Muscle layer of colon (tissue), 2 donors: ENCODE results near the gene EDN1.

ENCODE experiments used
- H3K27ac ChIP-seq: one replicate; pipeline ENCODE4 v1.7.0; 2013; ENCODE audit warnings: low read depth, mild to moderate bottlenecking, low read length, moderate library complexity
- H3K27me3 ChIP-seq, 2 donors: one replicate each; pipeline ENCODE4 v1.7.0; 2013; ENCODE audit warnings: low read length in 2 of 2, mild to moderate bottlenecking in 2 of 2; ENCODE audit not compliant: insufficient read depth in 2 of 2, control insufficient read depth in 1 of 2
- H3K36me3 ChIP-seq: one replicate; pipeline ENCODE4 v1.7.0; 2013; ENCODE audit warnings: mild to moderate bottlenecking, low read length; ENCODE audit not compliant: insufficient read depth
- H3K4me1 ChIP-seq: one replicate; pipeline ENCODE4 v1.7.0; 2013; ENCODE audit warnings: mild to moderate bottlenecking, low read length; ENCODE audit not compliant: insufficient read depth
- H3K4me3 ChIP-seq, 2 donors: one replicate each; pipeline ENCODE4 v1.7.0; 2013; ENCODE audit warnings: low read length in 2 of 2, low read depth in 1 of 2, mild to moderate bottlenecking in 1 of 2, moderate library complexity in 1 of 2
- H3K9ac ChIP-seq: one replicate; pipeline ENCODE4 v1.7.0; 2013; ENCODE audit warnings: low read length
- H3K9me3 ChIP-seq: one replicate; pipeline ENCODE4 v1.7.0; 2013; ENCODE audit warnings: mild to moderate bottlenecking, low read length
- donor health status: abdominal sarcoma.
- donor health status: Adenocarcinoma of cecum.

EDN1 gene

GRCh38 chr6:12288914-12289313 lies 1.2 kb upstream of the EDN1 start:
- Histone ChIP-seq H3K4me3 (no peak overlapping the region), H3K27ac (no peak overlapping the region), H3K9ac (no peak overlapping the region), H3K9me3 (no peaks in the 10 kb centered on the region), H3K36me3 (no peaks in the 10 kb centered on the region), H3K4me1 (peaks cover 10% of the 10 kb centered on the region), H3K27me3 (peaks cover 0 to 6% of the 10 kb centered on the region in 2 donors)

- H3K4me1 ChIP-seq, result peaks cover 10% of the 10 kb centered on the region
- peaks cover 0 to 6% of the 10 kb centered on the region in 2 donors for H3K27me3 ChIP-seq
- H3K4me3 ChIP-seq, result peak overlapping the region; percentile 46 to 76
- H3K9me3 ChIP-seq, result no peaks in the 10 kb centered on the region
- H3K27ac ChIP-seq, result peak overlapping the region; percentile 5
- no peaks in the 10 kb centered on the region for H3K36me3 ChIP-seq
- H3K9ac ChIP-seq, result no peak overlapping the region
Observed at GRCh38 chr6:12289365-12289919, 719 bp upstream of the EDN1 start.

- Histone ChIP-seq H3K36me3 (no peaks in the 10 kb centered on the region), H3K9me3 (no peaks in the 10 kb centered on the region), H3K4me3 (peak overlapping the region in 1 of 2 donors; percentile 20), H3K9ac (no peak overlapping the region), H3K27me3 (peaks cover 0 to 6% of the 10 kb centered on the region in 2 donors), H3K4me1 (peaks cover 15% of the 10 kb centered on the region), H3K27ac (no peak overlapping the region)
Observed at GRCh38 chr6:12291071-12291838, 1.1 kb downstream of the EDN1 start.

- H3K27me3 ChIP-seq, result peaks cover 0 to 6% of the 10 kb centered on the region in 2 donors
- no peak overlapping the region for H3K9ac ChIP-seq
- H3K36me3 ChIP-seq, result no peaks in the 10 kb centered on the region
- H3K4me1 ChIP-seq, result peaks cover 15% of the 10 kb centered on the region
- H3K27ac ChIP-seq, result no peak overlapping the region
- peak overlapping the region in 1 of 2 donors; percentile 20 for H3K4me3 ChIP-seq
- no peaks in the 10 kb centered on the region for H3K9me3 ChIP-seq
Observed at GRCh38 chr6:12291839-12292604, 1.9 kb downstream of the EDN1 start.

- no peaks in the 10 kb centered on the region for H3K36me3 ChIP-seq
- no peak overlapping the region for H3K27ac ChIP-seq
- H3K4me1 ChIP-seq, result peaks cover 15% of the 10 kb centered on the region
- H3K9ac ChIP-seq, result no peak overlapping the region
- no peak overlapping the region for H3K4me3 ChIP-seq
- no peaks in the 10 kb centered on the region for H3K9me3 ChIP-seq
- H3K27me3 ChIP-seq, result peaks cover 0 to 6% of the 10 kb centered on the region in 2 donors
Observed at GRCh38 chr6:12293235-12293930, 3.2 kb downstream of the EDN1 start.

GRCh38 chr6:12293931-12294807 lies 4.0 kb downstream of the EDN1 start:
- Histone ChIP-seq H3K9ac (no peak overlapping the region), H3K4me1 (peaks cover 15% of the 10 kb centered on the region), H3K4me3 (no peak overlapping the region), H3K27me3 (peaks cover 0 to 6% of the 10 kb centered on the region in 2 donors), H3K36me3 (no peaks in the 10 kb centered on the region), H3K9me3 (no peaks in the 10 kb centered on the region), H3K27ac (no peak overlapping the region)

GRCh38 chr6:12294851-12295536 lies 4.8 kb downstream of the EDN1 start:
- no peak overlapping the region for H3K9ac ChIP-seq
- no peaks in the 10 kb centered on the region for H3K9me3 ChIP-seq
- no peaks in the 10 kb centered on the region for H3K36me3 ChIP-seq
- H3K27me3 ChIP-seq, result peaks cover 0 to 6% of the 10 kb centered on the region in 2 donors
- no peak overlapping the region for H3K27ac ChIP-seq
- H3K4me3 ChIP-seq, result no peak overlapping the region
- H3K4me1 ChIP-seq, result peaks cover 15% of the 10 kb centered on the region

- no peaks in the 10 kb centered on the region for H3K36me3 ChIP-seq
- peaks cover 12% of the 10 kb centered on the region for H3K4me1 ChIP-seq
- peaks cover 0 to 6% of the 10 kb centered on the region in 2 donors for H3K27me3 ChIP-seq
- H3K27ac ChIP-seq, result no peak overlapping the region
- no peaks in the 10 kb centered on the region for H3K9me3 ChIP-seq
- H3K9ac ChIP-seq, result no peak overlapping the region
- no peak overlapping the region for H3K4me3 ChIP-seq
Observed at GRCh38 chr6:12295558-12296254, 5.5 kb downstream of the EDN1 start.

- peaks cover 0 to 6% of the 10 kb centered on the region in 2 donors for H3K27me3 ChIP-seq
- no peaks in the 10 kb centered on the region for H3K36me3 ChIP-seq
- H3K9me3 ChIP-seq, result no peaks in the 10 kb centered on the region
- no peak overlapping the region for H3K27ac ChIP-seq
- H3K4me1 ChIP-seq, result peaks cover 10% of the 10 kb centered on the region
- H3K9ac ChIP-seq, result no peak overlapping the region
- no peak overlapping the region for H3K4me3 ChIP-seq
Observed at GRCh38 chr6:12296255-12296573, 6.1 kb downstream of the EDN1 start.

GRCh38 chr6:12296604-12297003 lies 6.4 kb downstream of the EDN1 start:
- Histone ChIP-seq H3K9me3 (no peaks in the 10 kb centered on the region), H3K36me3 (no peaks in the 10 kb centered on the region), H3K9ac (no peak overlapping the region), H3K4me3 (no peak overlapping the region), H3K4me1 (peaks cover 6% of the 10 kb centered on the region), H3K27me3 (peaks cover 0 to 6% of the 10 kb centered on the region in 2 donors), H3K27ac (no peak overlapping the region)
